ENCODE results near the gene WSB1. TPM values are rescaled to one million over a fixed set of nuclear protein-coding genes. Genes with fewer than 3 reads are reported as not detected.

The WSB1 gene
- total RNA-seq, 1 experiment from 2014 or later: 66.2 TPM

DNA sequence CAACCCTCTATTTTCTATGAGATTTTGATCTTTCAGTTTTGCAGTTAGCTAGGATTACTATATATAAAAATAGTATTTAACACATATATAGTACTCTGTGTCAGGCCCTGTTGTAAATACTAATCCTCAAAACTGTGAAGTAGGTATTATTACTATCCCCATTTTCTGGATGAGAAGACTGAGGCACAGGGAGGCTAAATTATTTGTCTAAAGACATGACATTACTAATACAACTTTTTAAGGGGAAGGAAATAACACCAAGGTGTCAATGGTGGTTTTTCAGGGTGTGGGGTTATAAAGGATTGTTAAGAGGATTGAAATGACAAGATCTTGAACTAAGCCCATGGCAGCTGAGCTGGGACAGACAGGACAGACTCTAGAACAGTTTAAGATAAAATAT, 4.1 kb upstream of the WSB1 start:
- POLR2A ChIA-PET (ENCODE audit: unreplicated experiment): no interaction called here

DNA sequence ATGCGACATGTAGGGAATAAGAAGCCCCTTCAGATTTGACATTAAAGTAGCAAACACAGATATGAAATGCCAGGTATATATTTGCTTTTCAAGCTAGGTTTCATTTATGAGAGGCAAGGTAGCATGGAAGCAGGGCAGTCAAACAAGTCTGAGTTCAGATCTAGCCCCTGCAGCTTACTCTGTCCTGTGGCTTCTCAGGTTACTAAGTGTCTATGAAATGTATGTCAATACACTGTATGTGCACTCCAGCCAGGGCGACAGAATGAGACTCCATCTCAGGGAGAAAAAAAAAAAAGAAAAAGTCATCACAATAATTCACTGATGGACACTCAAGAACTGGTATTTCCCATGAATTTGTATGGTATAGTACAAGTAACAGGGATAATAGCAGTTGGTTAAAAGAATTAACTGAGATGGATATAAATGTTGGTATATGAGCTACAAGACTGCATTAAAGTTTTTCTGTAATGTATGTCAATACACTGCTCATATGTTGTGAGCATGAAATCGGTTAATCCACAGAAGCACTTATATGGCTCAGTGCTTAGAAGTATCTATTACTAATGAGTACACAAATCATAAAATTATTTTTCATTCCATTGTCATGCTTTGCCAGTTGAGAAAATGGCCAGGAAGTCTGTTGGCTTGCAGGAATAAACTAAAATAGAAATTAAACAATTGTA, 2.9 kb upstream of the WSB1 start:
- POLR2A ChIA-PET (ENCODE audit: unreplicated experiment): no interaction called here
- intact Hi-C loops (cut with micrococcal nuclease; ENCODE audit: unreplicated experiment): loop anchor here (5.0 kb wide), 1 partner anchor 41 kb away; no protein-coding TSS in a partner anchor
- H4K20me1 ChIP-seq (ENCODE audit: insufficient read depth): peaks cover 5% of the 10 kb centered on the region; the same call in 1 of the 2 replicates
- CTCF ChIA-PET: interaction anchor here (0.7 kb wide), 1 partner anchor 52 kb away, joined by 7 read pairs; no protein-coding TSS in a partner anchor
- no peaks in the 10 kb centered on the region for H3K9me3 ChIP-seq (ENCODE audit: insufficient read depth, low read depth)
- DNase-seq: no peak
- no peaks in the 10 kb centered on the region for H3K9me2 ChIP-seq (ENCODE audit: insufficient read depth)
- H3K79me2 ChIP-seq (ENCODE audit: low read depth): peaks cover 17% of the 10 kb centered on the region
- H3K36me3 ChIP-seq (ENCODE audit: low read depth): no peaks in the 10 kb centered on the region
- no peak overlapping the region for H2AFZ ChIP-seq
- no peaks in the 10 kb centered on the region for H3K27me3 ChIP-seq (ENCODE audit: insufficient read depth, low read depth)
- H3K4me3 ChIP-seq: no peak overlapping the region
- H3F3A ChIP-seq (ENCODE audit: insufficient read depth, low read depth): peaks cover 11% of the 10 kb centered on the region
- BruUV-seq (replicated peaks): no TSS peak
- TF ChIP-seq, protein P1, sequence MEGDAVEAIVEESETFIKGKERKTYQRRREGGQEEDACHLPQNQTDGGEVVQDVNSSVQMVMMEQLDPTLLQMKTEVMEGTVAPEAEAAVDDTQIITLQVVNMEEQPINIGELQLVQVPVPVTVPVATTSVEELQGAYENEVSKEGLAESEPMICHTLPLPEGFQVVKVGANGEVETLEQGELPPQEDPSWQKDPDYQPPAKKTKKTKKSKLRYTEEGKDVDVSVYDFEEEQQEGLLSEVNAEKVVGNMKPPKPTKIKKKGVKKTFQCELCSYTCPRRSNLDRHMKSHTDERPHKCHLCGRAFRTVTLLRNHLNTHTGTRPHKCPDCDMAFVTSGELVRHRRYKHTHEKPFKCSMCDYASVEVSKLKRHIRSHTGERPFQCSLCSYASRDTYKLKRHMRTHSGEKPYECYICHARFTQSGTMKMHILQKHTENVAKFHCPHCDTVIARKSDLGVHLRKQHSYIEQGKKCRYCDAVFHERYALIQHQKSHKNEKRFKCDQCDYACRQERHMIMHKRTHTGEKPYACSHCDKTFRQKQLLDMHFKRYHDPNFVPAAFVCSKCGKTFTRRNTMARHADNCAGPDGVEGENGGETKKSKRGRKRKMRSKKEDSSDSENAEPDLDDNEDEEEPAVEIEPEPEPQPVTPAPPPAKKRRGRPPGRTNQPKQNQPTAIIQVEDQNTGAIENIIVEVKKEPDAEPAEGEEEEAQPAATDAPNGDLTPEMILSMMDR (conservative IDR thresholded peaks at IDR 0.05): no peak
- TF ChIP-seq EZH2 (IDR thresholded peaks at IDR 0.05; ENCODE audit: low read depth): no peak
- H3K27ac ChIP-seq: no peak overlapping the region
- H3K4me2 ChIP-seq: no peak overlapping the region
- peaks cover 12% of the 10 kb centered on the region for H3K4me1 ChIP-seq (replicated peaks; ENCODE audit: insufficient read depth)

More for the DNA sequence above, 4.1 kb upstream of the WSB1 start:
- no peak overlapping the region for H3K4me3 ChIP-seq
- peaks cover 13% of the 10 kb centered on the region for H3F3A ChIP-seq (ENCODE audit: insufficient read depth, low read depth)
- H3K79me2 ChIP-seq (ENCODE audit: low read depth): peaks cover 5% of the 10 kb centered on the region; the same call in 1 of the 2 replicates
- H2AFZ ChIP-seq: no peak overlapping the region
- H3K4me2 ChIP-seq: no peak overlapping the region
- no peak overlapping the region for H3K27ac ChIP-seq
- H3K36me3 ChIP-seq (ENCODE audit: low read depth): no peaks in the 10 kb centered on the region
- H3K9me3 ChIP-seq (ENCODE audit: insufficient read depth, low read depth): no peaks in the 10 kb centered on the region
- TF ChIP-seq, protein P1 (conservative IDR thresholded peaks at IDR 0.05): no peak
- no peak for TF ChIP-seq EZH2 (IDR thresholded peaks at IDR 0.05; ENCODE audit: low read depth)
- H3K9me2 ChIP-seq (ENCODE audit: insufficient read depth): no peaks in the 10 kb centered on the region
- DNase-seq: no peak
- no peaks in the 10 kb centered on the region for H4K20me1 ChIP-seq (ENCODE audit: insufficient read depth)
- H3K27me3 ChIP-seq (ENCODE audit: insufficient read depth, low read depth): no peaks in the 10 kb centered on the region
- intact Hi-C loops (cut with micrococcal nuclease; ENCODE audit: unreplicated experiment): loop anchor here (5.0 kb wide), 1 partner anchor 42 kb away; no protein-coding TSS in a partner anchor
- BruUV-seq (replicated peaks): no TSS peak
- peaks cover 4% of the 10 kb centered on the region; the same call in 1 of the 2 replicates for H3K4me1 ChIP-seq (replicated peaks; ENCODE audit: insufficient read depth)
- CTCF ChIA-PET: no interaction called here

DNA sequence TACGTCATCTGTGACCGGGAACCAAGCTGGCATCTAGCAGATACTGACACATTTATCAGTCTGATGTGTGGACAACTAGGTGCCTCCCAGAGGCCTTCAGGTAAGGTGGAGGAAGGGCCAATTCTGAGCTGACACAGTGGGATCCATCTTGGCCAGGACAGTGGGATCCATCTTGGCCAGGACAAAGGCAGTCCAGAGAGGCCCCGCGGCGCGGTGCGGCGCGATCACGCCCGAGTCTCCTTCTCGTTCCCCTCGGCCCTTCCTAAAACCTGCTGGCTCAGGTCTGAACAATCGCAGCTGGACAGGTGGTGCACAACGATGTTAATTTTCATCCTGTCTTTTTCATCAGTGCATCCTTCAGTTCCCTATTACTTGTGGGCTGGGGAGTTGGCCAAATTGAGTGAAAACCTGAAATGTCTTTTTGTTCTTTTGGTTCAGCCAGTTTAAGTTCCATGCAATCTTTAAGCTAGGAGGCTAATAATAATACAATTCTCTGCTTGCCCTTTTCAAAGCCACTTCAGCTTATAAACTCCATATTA, 486 bp upstream of the WSB1 start:
- DNase-seq: no peak
- CTCF ChIA-PET: no interaction called here
- peak overlapping the region; percentile 90 for H3K4me2 ChIP-seq
- no peaks in the 10 kb centered on the region for H3K9me2 ChIP-seq (ENCODE audit: insufficient read depth)
- H3K27ac ChIP-seq: peak overlapping the region; percentile 88
- peaks cover 26% of the 10 kb centered on the region for H3K4me1 ChIP-seq (replicated peaks; ENCODE audit: insufficient read depth)
- no peaks in the 10 kb centered on the region for H3K9me3 ChIP-seq (ENCODE audit: insufficient read depth, low read depth)
- H3K27me3 ChIP-seq (ENCODE audit: insufficient read depth, low read depth): no peaks in the 10 kb centered on the region
- no peak for TF ChIP-seq EZH2 (IDR thresholded peaks at IDR 0.05; ENCODE audit: low read depth)
- TF ChIP-seq, protein P1 (conservative IDR thresholded peaks at IDR 0.05): no peak
- intact Hi-C loops (cut with micrococcal nuclease; ENCODE audit: unreplicated experiment): loop anchor here (5.0 kb wide), 1 partner anchor 39 kb away; no protein-coding TSS in a partner anchor
- no peaks in the 10 kb centered on the region for H3K36me3 ChIP-seq (ENCODE audit: low read depth)
- H3K79me2 ChIP-seq (ENCODE audit: low read depth): peaks cover 40% of the 10 kb centered on the region
- H3K4me3 ChIP-seq: peak overlapping the region; percentile 99
- H4K20me1 ChIP-seq (ENCODE audit: insufficient read depth): peaks cover 25% of the 10 kb centered on the region; the same call in 1 of the 2 replicates
- TSS peak; percentile 79 for BruUV-seq (replicated peaks)
- peak overlapping the region; percentile 96 for H2AFZ ChIP-seq
- H3F3A ChIP-seq (ENCODE audit: insufficient read depth, low read depth): peaks cover 15% of the 10 kb centered on the region; the same call in 1 of the 2 replicates
- POLR2A ChIA-PET (ENCODE audit: unreplicated experiment): interaction anchor here (0.5 to 0.6 kb wide), 5 partner anchors 28 to 1351 kb away, joined by 3 to 9 read pairs (median 4); no protein-coding TSS in a partner anchor

Measured in PC-9 (cell line).